MCF 10A (cell line): ENCODE results near the gene KCND2. TPM values are rescaled to one million over a fixed set of nuclear protein-coding genes. Genes with fewer than 3 reads are reported as not detected.

Experiments used
- BruUV-seq: library from RNA; stranded (reverse); fragments of 400-500 nt; replicated peaks from 2 replicates; lab custom pipeline; 2021; lab: Mats Ljungman, UMichigan
- CTCF ChIA-PET: fragments of 300-600 bp; sonication (Branson Sonifier 250); formaldehyde crosslinking; extraction: SDS; loops from one replicate; lab custom pipeline; 2021; ENCODE audit warnings: antibody characterized with exemption, inconsistent platforms; lab: Yijun Ruan, JAX
- POLR2A ChIA-PET: fragments of 300-600, 350-650 bp; sonication (Branson Sonifier 250); formaldehyde crosslinking; extraction: SDS; loops from one replicate; lab custom pipeline; 2020; ENCODE audit warnings: antibody characterized with exemption, inconsistent platforms; lab: Yijun Ruan, JAX
- DNase-seq: peaks from one replicate; pipeline ENCODE4 v3.0.0-alpha.2; 2018; ENCODE audit not compliant: unreplicated experiment
- H3K27ac Mint-ChIP-seq: one replicate; pipeline ENCODE4 v1.8.0; 2022; ENCODE audit warnings: mild to moderate bottlenecking, low read depth, mixed read lengths; ENCODE audit not compliant: unreplicated experiment
- H3K27me3 Mint-ChIP-seq: one replicate; pipeline ENCODE4 v1.8.0; 2022; ENCODE audit warnings: mixed read lengths; ENCODE audit not compliant: insufficient read depth, unreplicated experiment
- H3K36me3 Mint-ChIP-seq: one replicate; pipeline ENCODE4 v1.8.0; 2022; ENCODE audit warnings: mild to moderate bottlenecking, moderate library complexity, mixed read lengths; ENCODE audit not compliant: insufficient read depth, unreplicated experiment
- H3K4me1 Mint-ChIP-seq: one replicate; pipeline ENCODE4 v1.8.0; 2022; ENCODE audit warnings: mixed read lengths; ENCODE audit not compliant: insufficient read depth, unreplicated experiment
- H3K4me3 Mint-ChIP-seq: one replicate; pipeline ENCODE4 v1.8.0; 2022; ENCODE audit warnings: mild to moderate bottlenecking, moderate library complexity, mixed read lengths; ENCODE audit not compliant: unreplicated experiment
- H3K9me3 Mint-ChIP-seq: one replicate; pipeline ENCODE4 v1.8.0; 2022; ENCODE audit warnings: mixed read lengths; ENCODE audit not compliant: unreplicated experiment
- CTCF ChIP-seq: fragments of 200-600 bp; IDR thresholded peaks from one replicate; pipeline ENCODE4 v1.8.0; 2022; ENCODE audit warnings: antibody characterized with exemption, mild to moderate bottlenecking; ENCODE audit not compliant: unreplicated experiment
- intact Hi-C: fragments of 100-400 bp; cut with micrococcal nuclease; formaldehyde crosslinking; loops from 2 replicates; pipeline ENCODE4 v1.14.1; 2022
- total RNA-seq: library from RNA; stranded (reverse); gene quantifications from 2 replicates; pipeline ENCODE4 v1.2.3, GENCODE V29; 2022

KCND2 gene
- total RNA-seq, 1 experiment from 2014 or later = not detected

- intact Hi-C loops = no loop called here
- no peak for DNase-seq
- no TSS peak for BruUV-seq
- H3K9me3 Mint-ChIP-seq = no peaks in the 10 kb centered on the region
- H3K36me3 Mint-ChIP-seq = no peaks in the 10 kb centered on the region
- H3K4me3 Mint-ChIP-seq = no peak overlapping the region
- no peak overlapping the region for H3K27ac Mint-ChIP-seq
- ChIA-PET CTCF (interaction anchor here (1.2 kb wide), 1 partner anchor 11 kb away, joined by 3 read pairs; no protein-coding TSS in a partner anchor), POLR2A (no interaction called here)
- TF ChIP-seq CTCF = no peak
- no peaks in the 10 kb centered on the region for H3K4me1 Mint-ChIP-seq
- peaks cover 95% of the 10 kb centered on the region for H3K27me3 Mint-ChIP-seq
Measured at GRCh38 chr7:120742372-120742771, 469.4 kb downstream of the KCND2 start.

GRCh38 chr7:120743128-120743527, 470.2 kb downstream of the KCND2 start:
- TF ChIP-seq CTCF = no peak

GRCh38 chr7:120760050-120760449, 487.1 kb downstream of the KCND2 start:
- Mint-ChIP-seq H3K4me1 (no peaks in the 10 kb centered on the region), H3K4me3 (no peak overlapping the region), H3K36me3 (no peaks in the 10 kb centered on the region), H3K27ac (no peak overlapping the region), H3K27me3 (peaks cover 53% of the 10 kb centered on the region), H3K9me3 (no peaks in the 10 kb centered on the region)
- DNase-seq = no peak
- CTCF ChIA-PET = interaction anchor here (1.2 kb wide), 1 partner anchor 181 kb away, joined by 3 read pairs; no protein-coding TSS in a partner anchor
- intact Hi-C loops = no loop called here
- TF ChIP-seq CTCF = no peak
- POLR2A ChIA-PET = interaction anchor here (0.7 kb wide), 1 partner anchor 177 kb away, joined by 3 read pairs; no protein-coding TSS in a partner anchor
- BruUV-seq = no TSS peak

More at GRCh38 chr7:120743128-120743527, 470.2 kb downstream of the KCND2 start:
- Mint-ChIP-seq H3K4me3 (no peak overlapping the region), H3K36me3 (no peaks in the 10 kb centered on the region), H3K9me3 (no peaks in the 10 kb centered on the region), H3K27me3 (peaks cover 95% of the 10 kb centered on the region), H3K27ac (no peak overlapping the region), H3K4me1 (no peaks in the 10 kb centered on the region)
- CTCF ChIA-PET = interaction anchor here (0.6 to 1.2 kb wide), 2 partner anchors 12 to 31 kb away, joined by 3 read pairs; no protein-coding TSS in a partner anchor
- DNase-seq = no peak
- POLR2A ChIA-PET = no interaction called here
- intact Hi-C loops = no loop called here
- no TSS peak for BruUV-seq

GRCh38 chr7:120760851-120761250, 487.9 kb downstream of the KCND2 start:
- CTCF ChIA-PET = interaction anchor here (1.2 kb wide), 1 partner anchor 180 kb away, joined by 3 read pairs; no protein-coding TSS in a partner anchor
- Mint-ChIP-seq H3K36me3 (no peaks in the 10 kb centered on the region), H3K4me1 (no peaks in the 10 kb centered on the region), H3K9me3 (no peaks in the 10 kb centered on the region), H3K4me3 (no peak overlapping the region), H3K27me3 (peaks cover 53% of the 10 kb centered on the region), H3K27ac (no peak overlapping the region)
- POLR2A ChIA-PET = interaction anchor here (0.7 kb wide), 1 partner anchor 178 kb away, joined by 3 read pairs; no protein-coding TSS in a partner anchor
- intact Hi-C loops = no loop called here
- no TSS peak for BruUV-seq
- no peak for TF ChIP-seq CTCF
- no peak for DNase-seq
